Iris pigment epithelial cell (primary cell): Measurements from ENCODE around the gene CLEC3B.
"Not testable (repeated sequence)": the region's sequence is repeated elsewhere in the genome, so short reads cannot be mapped to it uniquely, and the experiment has no call there.

Experiments
- DNase-seq: peaks from one replicate; pipeline ENCODE4 v3.0.0-alpha.2; 2011; ENCODE audit warnings: low read depth

CLEC3B gene, protein sequence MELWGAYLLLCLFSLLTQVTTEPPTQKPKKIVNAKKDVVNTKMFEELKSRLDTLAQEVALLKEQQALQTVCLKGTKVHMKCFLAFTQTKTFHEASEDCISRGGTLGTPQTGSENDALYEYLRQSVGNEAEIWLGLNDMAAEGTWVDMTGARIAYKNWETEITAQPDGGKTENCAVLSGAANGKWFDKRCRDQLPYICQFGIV

GRCh38 chr3:45026038-45026437 lies at the start of gene CLEC3B:
CLEC3B (plus strand) TSS chr3:45026303; CDS start chr3:45026363, 60 bp downstream.
- DNase-seq, result peak; percentile 39

DNA sequence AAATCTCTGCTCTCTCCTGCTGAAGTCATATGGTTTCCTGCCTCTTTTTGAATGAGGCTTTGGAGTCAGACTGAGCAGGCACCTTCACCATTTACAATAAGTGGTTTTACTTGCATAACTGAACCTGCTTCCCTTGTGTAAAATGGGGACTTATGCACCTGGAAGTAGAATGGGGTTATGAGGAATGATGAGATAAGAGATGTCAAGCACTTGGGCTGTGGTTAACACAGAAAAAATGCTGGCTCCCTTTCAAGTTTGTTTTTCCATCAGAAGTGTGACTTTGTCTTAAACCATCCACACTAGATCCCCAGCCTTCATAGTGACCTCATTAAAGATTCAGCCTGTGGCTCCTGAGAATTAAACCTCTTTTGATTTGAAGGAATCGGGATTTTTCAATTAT lies 44.9 kb upstream of the CLEC3B start:
- peak; percentile 70 for DNase-seq

- DNase-seq, result no peak
These were observed 44.4 kb upstream of the CLEC3B start for GRCh38 chr3:44981751-44982150.

GRCh38 chr3:44982817-44983216 lies 43.3 kb upstream of the CLEC3B start:
- DNase-seq, result no peak

DNA sequence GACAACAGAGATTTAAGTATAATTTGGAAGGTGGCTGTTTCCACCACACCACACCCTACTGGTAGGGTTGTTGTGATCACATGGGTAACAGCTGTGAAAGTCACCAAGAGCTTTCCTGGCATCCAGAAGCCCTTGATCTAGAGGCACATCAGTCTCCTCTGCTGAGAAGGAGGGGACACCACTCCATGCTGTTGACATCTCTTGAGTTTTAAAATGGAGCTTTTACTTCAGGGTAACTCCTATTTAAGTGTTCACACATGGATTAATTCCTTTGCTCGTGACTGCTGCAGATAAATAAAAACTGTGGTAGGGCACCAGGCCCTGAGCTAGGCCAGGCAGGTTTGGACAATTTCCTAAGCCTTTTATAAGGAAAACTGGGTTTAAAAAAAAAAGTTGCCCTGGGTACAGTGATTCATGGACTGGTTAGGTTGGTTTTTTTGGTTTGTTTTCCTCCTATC lies 42.6 kb upstream of the CLEC3B start:
- no peak for DNase-seq

GRCh38 chr3:44984335-44984734 lies 41.8 kb upstream of the CLEC3B start:
- peak; percentile 24 for DNase-seq

DNA sequence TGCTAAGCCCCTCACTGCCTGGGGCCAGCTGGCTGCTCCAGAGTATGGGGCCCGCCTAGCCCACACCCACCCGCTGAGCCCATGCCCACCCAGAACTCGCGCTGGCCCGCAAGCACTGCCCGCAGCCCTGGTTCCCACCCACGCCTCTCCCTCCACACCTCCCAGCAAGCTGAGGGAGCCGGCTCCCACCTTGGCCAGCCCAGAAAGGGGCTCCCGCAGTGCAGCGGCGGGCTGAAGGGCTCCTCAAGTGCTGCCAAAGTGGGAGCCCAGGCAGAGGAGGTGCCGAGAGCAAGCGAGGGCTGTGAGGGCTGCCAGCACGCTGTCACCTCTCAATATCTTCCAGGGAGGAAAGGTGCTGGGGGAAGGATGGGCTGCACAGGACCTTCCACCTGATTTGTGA lies 39.8 kb upstream of the CLEC3B start:
- DNase-seq, result not testable (repeated sequence)

GRCh38 chr3:44987332-44987731 lies 38.8 kb upstream of the CLEC3B start:
- DNase-seq, result no peak

- DNase-seq, result no peak
These were observed 38.0 kb upstream of the CLEC3B start for GRCh38 chr3:44988073-44988472.

DNA sequence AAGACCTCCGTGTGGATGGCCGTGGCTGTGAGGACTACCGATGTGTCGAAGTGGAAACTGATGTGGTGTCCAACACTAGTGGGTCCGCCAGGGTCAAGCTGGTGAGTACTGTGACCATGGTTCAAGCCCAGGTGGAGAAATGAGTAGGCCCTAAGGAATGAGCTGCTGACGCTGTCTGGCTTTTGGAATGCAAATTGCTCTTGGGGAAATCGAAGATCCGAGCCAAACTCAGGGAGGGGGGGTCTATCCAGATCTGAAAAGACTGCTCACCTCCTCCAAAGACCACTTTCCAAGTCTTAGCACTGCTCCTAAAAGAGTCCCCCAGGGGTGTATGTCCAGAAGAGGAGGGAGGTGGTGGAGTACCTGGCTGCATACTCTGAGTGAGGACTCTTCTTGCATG lies 37.0 kb upstream of the CLEC3B start:
- DNase-seq, result no peak

DNA sequence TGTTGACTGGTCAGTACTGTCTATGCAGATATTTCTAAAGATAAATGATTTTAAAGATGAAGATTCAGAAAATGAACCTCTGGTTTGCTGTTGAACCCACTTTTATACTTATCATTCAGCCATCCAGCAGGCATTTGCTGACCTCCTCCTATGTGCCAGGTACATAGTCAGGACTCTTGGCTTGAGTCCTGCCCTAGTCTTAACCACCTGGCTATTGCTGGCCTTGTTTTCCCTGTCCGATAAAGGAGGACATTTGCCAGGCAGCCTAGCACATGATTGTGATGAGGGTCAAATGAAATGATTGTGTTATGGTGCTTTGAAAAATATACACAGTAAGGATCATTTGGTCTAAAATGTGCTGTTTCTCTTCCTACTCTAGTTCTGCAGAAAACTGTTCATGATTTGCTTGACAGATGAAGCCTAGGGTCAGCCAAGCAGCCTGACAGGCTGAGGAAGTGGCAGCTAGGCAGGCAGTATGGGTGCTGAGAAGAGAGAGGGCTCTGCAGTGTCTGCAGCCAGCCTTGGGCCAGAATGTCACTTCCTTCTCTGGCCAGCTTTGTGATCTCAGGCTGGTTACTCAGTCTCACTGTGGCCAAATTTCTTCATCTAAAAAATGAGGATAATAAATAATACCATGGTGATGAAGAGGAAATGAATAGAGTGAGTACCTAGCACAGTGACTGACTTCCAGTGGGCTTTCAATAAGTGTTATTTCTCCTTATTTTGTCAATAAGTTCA lies 36.3 kb upstream of the CLEC3B start:
- DNase-seq, result no peak

- no peak for DNase-seq
These were observed 34.8 kb upstream of the CLEC3B start for GRCh38 chr3:44991326-44991725.

DNA sequence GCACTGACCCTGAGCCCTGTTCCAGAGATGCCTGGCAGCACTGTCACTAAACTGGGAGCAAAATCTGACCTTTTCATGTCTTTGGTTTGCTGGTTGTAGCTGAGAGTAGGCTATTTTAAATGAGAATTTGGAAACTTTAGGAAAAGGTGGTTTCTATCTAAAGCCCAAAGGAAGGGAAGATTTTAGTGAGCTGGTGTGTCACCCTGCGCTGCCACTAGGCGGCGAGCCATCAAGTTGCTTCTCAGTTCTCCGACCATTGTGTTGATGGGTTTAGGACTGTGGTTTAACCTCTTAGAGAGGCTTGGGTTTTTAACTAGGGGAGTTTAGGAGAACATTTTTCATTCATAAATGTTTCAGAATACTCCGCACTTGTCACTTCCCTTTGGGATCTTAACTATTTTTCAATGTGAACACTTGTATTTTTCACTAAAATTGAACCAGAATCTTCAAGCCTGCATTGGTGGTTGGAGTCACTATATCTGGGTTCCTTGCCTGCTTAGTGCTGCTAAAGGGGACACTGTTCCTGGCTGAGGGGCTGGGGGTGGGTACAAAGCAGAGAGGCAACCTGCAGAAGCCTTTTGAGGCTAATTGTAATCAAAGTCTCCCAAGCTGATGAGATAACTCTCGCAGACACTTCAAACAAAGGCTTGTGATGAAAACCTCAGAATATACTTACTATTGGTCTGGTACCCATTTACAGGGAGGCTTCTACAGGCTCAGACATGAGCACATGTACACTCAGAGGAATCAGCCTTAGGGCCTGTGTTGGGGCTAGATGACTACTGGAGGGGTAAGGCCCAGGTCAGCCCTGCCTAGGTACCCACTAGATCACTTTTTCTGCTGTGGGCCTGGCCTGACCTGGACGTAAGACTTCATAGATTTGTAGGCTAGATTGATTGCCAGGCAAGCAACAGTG lies 33.3 kb upstream of the CLEC3B start:
- DNase-seq, result no peak

GRCh38 chr3:44993471-44994205 lies 32.5 kb upstream of the CLEC3B start:
- DNase-seq, result peak; percentile 80

GRCh38 chr3:44995142-44995770 lies 30.8 kb upstream of the CLEC3B start:
- DNase-seq, result peak; percentile 73

- DNase-seq, result no peak
These were observed 29.5 kb upstream of the CLEC3B start for GRCh38 chr3:44996556-44996969.

- no peak for DNase-seq
These were observed 26.3 kb upstream of the CLEC3B start for GRCh38 chr3:44999782-45000181.

- DNase-seq, result no peak
These were observed 25.3 kb upstream of the CLEC3B start for GRCh38 chr3:45000823-45001222.

GRCh38 chr3:45001738-45002137 lies 24.4 kb upstream of the CLEC3B start:
- DNase-seq, result no peak

DNA sequence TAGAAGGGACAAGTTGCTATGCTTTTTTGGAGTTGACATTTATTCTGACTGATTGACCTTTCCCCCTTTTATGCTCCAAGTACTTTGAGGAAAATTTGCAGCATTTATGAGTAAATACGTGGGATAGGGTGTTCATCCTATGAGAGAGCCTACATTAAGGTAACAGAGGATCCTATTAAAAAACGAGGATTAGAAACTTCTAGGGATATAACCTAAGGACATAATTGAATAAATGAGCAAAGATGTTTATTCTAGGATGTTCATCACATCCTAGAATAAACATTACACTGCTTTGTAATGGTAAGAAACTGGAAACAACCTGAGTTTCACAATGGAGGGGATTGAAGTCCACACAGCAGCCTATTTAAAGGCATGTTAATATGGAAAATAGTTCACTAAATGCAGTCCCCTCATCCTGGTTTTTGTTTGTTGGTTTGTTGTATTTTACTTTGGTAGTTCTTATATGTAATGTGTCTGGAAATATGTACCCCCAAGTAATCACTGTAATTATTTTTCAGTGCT lies 23.9 kb upstream of the CLEC3B start:
- DNase-seq, result no peak

DNA sequence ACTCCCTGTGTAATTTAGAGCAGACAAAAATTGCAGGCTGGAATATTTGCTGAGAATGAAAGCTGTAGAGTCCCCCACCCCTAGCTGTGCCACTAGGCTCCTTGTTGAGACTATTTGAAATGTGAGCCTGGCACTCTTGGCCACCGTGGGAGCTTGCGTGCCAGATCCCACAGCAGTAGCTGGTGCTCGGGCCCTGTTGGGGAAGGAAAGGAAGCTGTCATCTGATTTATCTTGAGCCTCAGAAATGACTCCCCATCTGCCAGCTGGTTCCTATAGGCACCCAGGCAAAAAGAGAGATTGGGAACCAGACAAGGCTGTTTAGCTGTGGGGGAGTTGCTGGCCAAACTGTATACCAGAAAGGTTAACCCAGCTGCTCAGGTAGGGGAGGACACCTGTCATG lies 23.4 kb upstream of the CLEC3B start:
- DNase-seq, result no peak
